ENCODE data around the gene MGLL.
"Not testable (repeated sequence)": the region's sequence is repeated elsewhere in the genome, so short reads cannot be mapped to it uniquely, and the experiment has no call there.

The MGLL gene

DNA sequence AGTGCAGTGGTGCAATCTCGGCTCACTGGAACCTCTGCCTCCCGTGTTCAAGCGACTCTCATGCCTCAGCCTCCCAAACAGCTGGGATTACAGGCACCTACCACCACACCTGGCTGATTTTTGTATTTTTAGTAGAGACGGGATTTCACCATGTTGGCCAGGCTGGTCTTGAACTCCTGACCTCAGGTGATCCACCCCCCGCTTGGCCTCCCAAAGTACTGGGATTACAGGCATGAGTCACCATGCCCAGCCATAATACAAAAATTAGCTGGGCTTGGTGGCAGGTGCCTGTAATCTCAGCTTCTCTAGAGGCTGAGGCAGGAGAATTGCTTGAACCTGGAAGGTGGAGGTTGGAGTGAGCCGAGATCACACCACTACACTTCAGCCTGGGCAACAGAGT is 167.3 kb downstream of the MGLL start:
- not testable (repeated sequence) for DNase-seq (ENCODE audit: low read depth)

DNA sequence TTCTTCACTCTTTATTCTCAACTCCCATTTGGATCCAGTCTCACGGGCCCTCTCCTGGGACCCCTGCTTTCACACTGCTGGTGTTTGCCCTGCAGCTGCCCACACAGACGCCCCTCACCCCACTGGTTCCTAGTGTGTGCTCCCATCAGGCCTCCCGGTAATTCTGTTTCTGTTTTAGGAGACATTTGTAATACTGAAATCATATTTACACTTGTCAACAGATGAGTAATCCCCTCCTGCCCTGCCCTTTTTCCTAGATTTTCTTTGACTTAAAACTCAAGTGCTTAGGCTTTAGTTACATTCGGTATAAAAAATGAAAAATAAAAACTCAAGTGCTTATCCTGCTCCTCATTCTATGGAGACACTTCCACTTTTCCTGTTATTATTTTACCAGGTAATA is 167.9 kb downstream of the MGLL start:
- no peak for DNase-seq (ENCODE audit: low read depth)

DNA sequence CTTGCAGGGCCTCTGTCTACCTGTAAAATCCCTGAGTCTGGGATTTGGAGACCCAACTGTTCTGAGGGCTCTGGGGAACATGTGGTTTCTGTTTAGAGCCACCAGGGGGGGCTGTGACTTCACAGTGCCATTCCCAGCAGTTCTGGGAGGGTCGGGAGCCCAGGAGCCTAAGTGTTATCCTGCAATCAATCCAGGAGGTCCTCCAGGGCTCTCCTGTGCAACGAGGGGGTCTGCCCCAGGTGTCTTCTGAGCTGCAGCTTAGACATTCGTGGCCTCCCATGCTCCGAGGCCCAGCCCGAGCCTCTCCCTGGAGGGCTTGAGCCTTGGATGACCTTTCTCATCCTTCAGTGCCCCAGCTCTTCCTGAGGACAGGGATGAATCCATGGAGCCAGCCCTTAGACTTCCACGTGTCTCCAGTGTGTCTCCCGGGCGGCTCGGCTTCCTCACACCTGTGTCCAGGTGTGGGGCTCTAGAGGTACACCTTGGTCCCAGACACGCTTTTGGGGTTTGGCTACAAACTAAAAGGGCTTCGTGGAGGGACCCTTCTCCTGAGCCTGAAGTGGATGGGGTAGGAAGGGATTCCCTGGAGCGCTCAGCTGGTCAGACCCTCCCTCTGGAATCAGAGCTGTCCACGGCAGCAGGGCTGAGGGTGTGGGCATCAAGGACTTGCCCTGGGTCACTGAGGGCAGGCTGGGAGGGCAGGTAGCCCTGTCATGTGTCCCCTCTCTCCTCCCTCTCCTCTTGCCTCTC is 169.9 kb downstream of the MGLL start:
- DNase-seq (ENCODE audit: low read depth) = no peak

DNA sequence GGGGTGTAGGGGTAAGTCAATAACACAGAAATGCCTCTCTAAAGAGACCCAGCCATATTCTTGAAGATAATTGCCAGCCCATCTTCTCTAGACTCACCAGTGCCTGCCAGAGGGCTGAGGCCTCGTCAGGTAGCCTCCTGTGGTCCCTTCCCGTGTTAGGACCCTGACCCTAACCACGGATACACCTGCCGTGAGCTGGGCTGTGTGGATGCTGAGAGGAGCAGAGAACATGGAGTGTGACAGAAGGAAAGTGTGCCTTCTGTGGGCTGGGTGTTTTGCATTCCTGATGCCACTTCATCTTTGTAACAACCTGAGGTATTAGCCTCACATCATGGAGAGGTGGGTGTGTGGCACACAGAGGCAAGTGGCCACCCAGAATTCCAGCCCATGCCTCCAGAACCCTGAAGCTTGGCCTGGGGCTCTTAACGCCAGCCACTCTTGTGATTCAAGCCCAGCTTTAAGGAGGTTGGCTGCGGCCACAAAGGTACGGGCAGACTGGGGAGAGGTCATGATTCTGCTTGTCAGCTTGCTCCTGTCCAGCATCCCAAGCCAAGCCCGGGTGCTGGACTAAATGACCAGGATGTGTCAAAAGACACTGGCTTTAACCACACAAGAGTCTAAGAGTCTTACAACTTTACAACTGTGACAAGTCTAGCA is 170.7 kb downstream of the MGLL start:
- no peak for DNase-seq (ENCODE audit: low read depth)

DNA sequence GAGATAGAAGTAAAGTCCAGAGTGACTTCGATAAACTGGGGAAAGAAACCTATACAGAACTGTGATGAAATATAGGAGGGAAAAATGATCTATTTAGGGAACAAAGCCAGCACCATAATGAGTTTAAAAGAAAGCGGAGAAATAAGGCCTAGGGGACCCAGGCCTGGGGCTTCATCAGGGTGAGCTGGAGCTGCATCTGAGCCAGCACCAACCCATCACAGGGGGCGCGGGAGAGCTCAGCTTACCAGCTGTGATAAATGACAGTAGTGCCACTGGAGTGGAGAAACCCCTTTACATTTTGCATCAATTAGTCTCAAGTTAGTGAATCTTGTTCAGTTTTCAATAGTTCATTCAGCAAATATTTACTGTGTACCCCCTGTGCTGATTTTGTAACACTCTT is 172.1 kb downstream of the MGLL start:
- no peak for DNase-seq (ENCODE audit: low read depth)

DNA sequence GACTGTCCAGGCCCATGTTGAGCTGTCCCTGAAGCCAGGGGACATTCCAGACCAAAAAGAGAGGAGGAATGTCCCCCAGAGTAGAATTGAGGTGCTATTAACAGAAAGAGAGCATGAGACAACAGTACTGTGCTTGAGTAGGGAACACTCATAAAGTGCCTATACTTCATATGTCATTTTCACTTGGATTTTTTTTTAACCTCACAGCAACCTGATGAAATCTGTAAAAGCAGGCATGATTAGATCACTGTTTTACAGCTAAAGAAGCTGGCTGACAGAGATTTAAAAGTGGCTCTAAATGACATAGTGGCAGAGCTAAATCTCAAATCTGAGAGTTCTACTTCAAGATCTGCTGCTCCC is 174.5 kb downstream of the MGLL start:
- no peak for DNase-seq (ENCODE audit: low read depth)

DNA sequence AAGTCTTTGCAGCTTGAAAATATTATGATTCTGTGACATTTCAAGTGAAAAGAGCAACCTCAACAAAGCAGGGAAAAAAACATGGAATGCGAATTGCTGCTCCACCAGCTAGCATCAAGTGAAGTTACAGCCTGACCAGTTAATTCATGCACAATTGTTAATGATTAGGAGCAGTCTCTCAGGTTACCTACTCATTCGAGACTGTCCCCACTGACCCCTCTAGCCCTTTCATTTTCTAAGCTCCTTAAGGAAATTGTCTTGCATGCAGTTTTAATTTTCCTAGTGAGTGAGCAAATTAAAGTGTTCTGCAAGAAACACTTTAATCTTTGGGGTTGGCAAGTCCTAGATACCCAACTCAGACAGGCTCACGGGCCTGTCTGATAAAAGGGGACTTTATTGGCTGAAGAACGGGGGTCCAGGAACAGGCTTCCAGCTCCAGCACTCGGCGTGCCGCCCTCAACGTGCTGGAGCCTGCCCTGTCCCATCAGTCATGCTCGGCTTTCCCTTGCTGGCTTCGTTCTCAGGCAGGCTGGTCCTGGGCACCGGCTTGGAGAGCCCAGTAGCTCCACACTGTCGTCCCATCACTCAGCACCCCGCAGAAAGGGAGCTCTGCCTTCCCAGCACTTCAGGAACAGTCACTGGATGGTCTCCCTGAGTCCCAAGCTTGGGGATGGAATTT is 175.0 kb downstream of the MGLL start:
- no peak for DNase-seq (ENCODE audit: low read depth)

DNA sequence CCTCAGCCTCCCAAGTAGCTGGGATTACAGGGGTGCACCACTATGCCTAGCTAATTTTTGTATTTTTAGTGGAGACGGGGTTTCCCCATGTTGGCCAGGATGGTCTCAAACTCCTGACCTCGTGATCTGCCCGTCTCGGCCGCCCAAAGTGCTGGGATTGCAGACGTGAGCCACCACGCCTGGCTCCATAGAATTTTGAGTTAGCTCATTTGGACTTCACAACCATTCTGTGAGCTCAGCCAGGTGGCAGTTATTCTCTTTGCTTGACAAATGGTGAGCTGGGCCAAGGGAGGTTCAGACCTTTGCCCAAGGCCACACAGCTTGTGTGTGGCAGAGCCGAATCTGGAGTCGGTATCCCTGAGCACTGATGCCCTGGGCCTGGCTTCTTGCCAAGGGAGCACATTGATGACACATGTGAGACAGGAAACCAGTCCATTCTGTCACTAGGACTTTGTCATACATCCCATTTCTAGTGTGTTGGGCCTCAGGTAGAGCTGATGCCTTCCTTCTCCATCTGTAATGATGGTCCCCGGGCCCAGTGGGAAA is 175.7 kb downstream of the MGLL start:
- DNase-seq (ENCODE audit: low read depth) = no peak

DNA sequence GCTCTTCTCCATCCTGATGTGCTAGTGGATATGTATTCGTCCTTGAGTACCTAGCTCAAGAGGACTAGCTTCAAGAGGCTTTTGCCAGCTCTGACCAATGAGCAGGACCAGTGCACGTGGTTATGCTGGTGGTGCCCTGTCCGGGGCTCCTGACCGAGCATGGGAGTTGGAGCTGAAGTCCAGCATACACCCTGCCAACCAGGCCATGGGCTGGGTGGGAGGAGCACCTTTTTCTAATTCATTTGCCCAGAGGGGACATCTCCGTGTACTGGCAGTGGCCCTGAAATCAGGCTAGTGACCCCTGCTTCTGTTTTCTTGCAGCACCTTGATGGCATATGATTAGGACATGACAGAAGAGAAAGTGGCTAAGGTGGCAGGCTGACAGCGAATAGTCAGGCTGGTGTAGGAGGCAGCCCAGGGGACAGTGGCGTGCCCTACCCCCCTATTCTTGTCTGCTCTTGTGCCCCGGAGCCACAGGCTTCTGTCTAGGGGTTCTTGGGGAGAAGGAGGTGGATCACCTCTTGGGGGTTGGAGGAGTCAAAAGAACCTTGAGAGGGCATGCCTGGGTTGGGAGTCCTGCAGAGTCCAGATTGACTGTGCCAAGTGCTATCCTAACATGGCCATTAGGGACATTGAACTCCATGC is 176.8 kb downstream of the MGLL start:
- no peak for DNase-seq (ENCODE audit: low read depth)

DNA sequence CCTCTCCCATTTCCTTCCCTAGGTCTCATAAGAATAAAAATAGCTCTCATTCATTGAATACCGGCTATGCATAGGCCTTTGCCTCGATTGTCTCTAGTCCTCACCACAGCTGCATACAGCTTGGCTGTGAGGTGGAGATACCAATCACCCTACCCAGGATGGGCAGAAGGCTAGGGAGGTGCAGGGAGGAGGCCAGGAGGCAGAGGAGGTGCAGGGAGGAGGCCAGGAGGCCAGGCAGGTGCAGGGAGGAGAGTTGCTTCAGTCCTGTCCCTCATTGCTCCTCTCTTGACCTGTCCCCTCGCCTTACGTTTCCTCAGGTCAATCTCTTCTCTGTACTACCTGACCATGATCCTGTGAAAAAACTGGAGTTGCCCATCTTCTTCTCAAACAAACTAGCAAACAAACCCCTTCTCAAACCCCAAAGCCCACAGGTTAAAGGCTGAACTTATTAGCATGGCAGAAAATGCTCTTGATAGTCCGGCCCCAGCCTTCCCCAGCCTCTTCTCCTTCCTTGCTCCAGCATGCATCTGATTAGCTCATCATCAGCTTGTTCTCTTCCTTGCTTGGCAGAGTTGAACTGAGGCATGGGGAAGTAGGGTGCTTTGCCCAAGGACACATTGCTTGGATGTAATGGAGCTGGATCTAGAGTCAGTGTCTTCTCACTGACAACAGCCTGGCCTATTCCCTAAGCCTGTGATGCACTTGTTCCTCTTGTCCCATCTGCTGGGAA is 177.5 kb downstream of the MGLL start:
- no peak for DNase-seq (ENCODE audit: low read depth)

DNA sequence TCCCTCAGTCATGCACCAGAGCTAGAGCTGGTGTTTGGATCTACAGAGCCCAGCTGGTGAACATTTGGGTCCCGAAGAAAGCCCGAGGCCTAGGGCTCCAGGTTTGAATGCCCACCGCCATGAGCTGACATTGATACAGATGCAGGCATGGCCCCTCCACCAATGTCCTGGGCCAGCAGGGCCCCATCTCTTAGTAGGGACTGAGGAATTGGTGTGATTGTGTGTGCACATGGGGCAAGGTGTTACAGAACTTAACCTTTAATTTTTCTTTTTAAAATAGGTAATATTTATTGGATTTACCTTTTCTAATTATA is 182.3 kb downstream of the MGLL start:
- DNase-seq (ENCODE audit: low read depth) = no peak

DNA sequence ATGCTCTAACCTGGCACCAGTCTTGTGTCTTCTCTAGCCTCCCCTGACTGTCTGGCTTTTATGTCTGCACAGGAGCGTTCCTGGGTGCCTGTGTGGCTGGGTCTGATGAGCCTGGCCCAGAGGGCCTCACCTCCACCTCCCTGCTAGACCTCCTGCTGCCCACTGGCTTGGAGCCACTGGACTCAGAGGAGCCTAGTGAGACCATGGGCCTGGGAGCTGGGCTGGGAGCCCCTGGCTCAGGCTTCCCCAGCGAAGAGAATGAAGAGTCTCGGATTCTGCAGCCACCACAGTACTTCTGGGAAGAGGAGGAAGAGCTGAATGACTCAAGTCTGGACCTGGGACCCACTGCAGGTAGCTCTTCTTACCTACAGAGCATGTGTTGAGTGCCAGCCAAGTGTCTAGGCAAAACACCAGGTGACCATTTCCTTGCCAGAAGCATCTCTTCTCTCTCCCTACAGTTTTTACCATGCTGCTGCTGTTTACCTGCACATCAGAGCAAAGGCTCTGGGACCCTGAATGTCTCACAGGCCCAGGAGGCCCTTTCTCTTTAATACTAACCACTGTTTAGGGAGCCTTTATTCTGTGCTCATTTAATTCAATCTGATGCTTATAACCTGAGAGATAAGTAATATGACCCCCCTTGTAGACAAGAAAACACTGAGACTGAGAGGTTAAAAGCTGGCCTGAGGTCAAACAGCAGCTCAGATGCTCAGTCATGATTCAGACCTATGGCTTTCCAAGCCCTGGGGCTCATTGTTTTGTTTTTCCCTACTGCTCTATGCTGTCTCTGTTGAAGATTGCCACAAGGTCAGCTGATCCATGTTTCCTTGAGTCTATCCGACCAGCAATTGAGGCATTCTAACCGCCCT is 182.9 kb downstream of the MGLL start:
- no peak for DNase-seq (ENCODE audit: low read depth)

All from HS-5 (cell line).